K562 (cell line): Measurements from ENCODE around the gene BRWD1. TPM values are rescaled to one million over a fixed set of nuclear protein-coding genes. Genes with fewer than 3 reads are reported as not detected.
A peak's percentile ranks its signal among the peaks of the same experiment; 100 is the strongest.

Experiments
- ARID2 ChIP-seq: fragments of 450-650 bp; IDR thresholded peaks from 2 replicates; pipeline ENCODE4 v1.6.1; 2017; ENCODE audit warnings: antibody characterized with exemption, mild to moderate bottlenecking
- KAT7 ChIP-seq: sonication (generic); formaldehyde crosslinking; IDR thresholded peaks from 2 replicates; pipeline ENCODE4 v1.8.0; 2022; ENCODE audit warnings: missing genetic modification reagents, mild to moderate bottlenecking, borderline replicate concordance
- PPARD ChIP-seq: fragments of 250-450 bp; sonication (Bioruptor Pico); IDR thresholded peaks from 2 replicates; pipeline ENCODE4 v1.8.0; 2022; ENCODE audit warnings: inconsistent platforms, mild to moderate bottlenecking, moderate library complexity
- RBM39 ChIP-seq: fragments of 200-400 bp; formaldehyde crosslinking; optimal IDR thresholded peaks from 2 replicates; pipeline ENCODE3; 2018; ENCODE audit warnings: low read depth, low read length
- SIX5 ChIP-seq, 2 experiments: IDR thresholded peaks; 2 replicates each; pipeline ENCODE4 v1.6.1; 2011; ENCODE audit warnings: low read length in 2 of 2, borderline replicate concordance in 1 of 2, low read depth in 1 of 2, mild to moderate bottlenecking in 1 of 2, moderate library complexity in 1 of 2; ENCODE audit not compliant: insufficient read depth in 1 of 2
- TSC22D4 ChIP-seq: fragments of 450-650 bp; IDR thresholded peaks from 2 replicates; pipeline ENCODE4 v1.6.1; 2016; ENCODE audit warnings: missing genetic modification characterization, missing biosample characterization, control low read depth
- ZFP36 ChIP-seq: fragments of 150-350 bp; IDR thresholded peaks from 2 replicates; pipeline ENCODE4 v1.6.1; 2018; ENCODE audit warnings: low read length, low read depth; ENCODE audit not compliant: partially characterized antibody
- ZNF561 ChIP-seq: fragments of 450-650 bp; formaldehyde crosslinking; conservative IDR thresholded peaks from 2 replicates; pipeline ENCODE4 v1.4.0; 2020; ENCODE audit warnings: mild to moderate bottlenecking, moderate library complexity
- polyA plus RNA-seq, 8 experiments: library from polyadenylated mRNA; depleted of rRNA in 4 of 8; stranded (reverse) in 5 of 8; unstranded in 3 of 8; fragments of >200 nt; fragmentation: Nextera tagmentation in 2 of 8; fragmentation: Illumina TruSeq in 1 of 8; extraction: Ambion mirVana in 2 of 8; extraction: Trizol in 1 of 8; gene quantifications; 2 replicates each; pipeline versions ENCODE4 v1.2.1 to v1.2.3, GENCODE V29; 2011 to 2014; ENCODE audit warnings: inconsistent platforms in 1 of 8, missing spikeins in 1 of 8
- total RNA-seq, 7 experiments: library from RNA; depleted of rRNA in 6 of 7; stranded (reverse); fragments of >200 nt in 6 of 7; fragmentation: Illumina TruSeq in 2 of 7; extraction: Trizol in 2 of 7; gene quantifications; 2 replicates each; pipeline versions ENCODE4 v1.2.1 to v1.2.3, GENCODE V29; 2011 to 2021; ENCODE audit warnings: low replicate concordance in 1 of 7
- TF ChIP-seq, protein P1 (sequence below): sonication (generic); formaldehyde crosslinking; IDR thresholded peaks from 2 replicates; pipeline ENCODE4 v1.8.0; 2023; ENCODE audit warnings: missing genetic modification reagents, mild to moderate bottlenecking, borderline replicate concordance
- TF ChIP-seq, protein P2 (sequence below): sonication (generic); formaldehyde crosslinking; IDR thresholded peaks from 2 replicates; pipeline ENCODE4 v1.8.0; 2022; ENCODE audit warnings: mild to moderate bottlenecking, missing genetic modification reagents, borderline replicate concordance
- TF ChIP-seq, protein P3 (sequence below): fragments of 250-450 bp; sonication (Bioruptor Pico); IDR thresholded peaks from 2 replicates; pipeline ENCODE4 v1.4.0; 2020; ENCODE audit warnings: mild to moderate bottlenecking, moderate library complexity
- TF ChIP-seq, protein P4 (sequence below): fragments of 250-450 bp; sonication (Bioruptor Pico); IDR thresholded peaks from 2 replicates; pipeline ENCODE4 v1.5.0; 2022; ENCODE audit warnings: mild to moderate bottlenecking
- TF ChIP-seq, protein P5 (sequence below): fragments of 450-650 bp; IDR thresholded peaks from one replicate; pipeline ENCODE4 v1.6.1; 2018; ENCODE audit warnings: mild to moderate bottlenecking, moderate library complexity; ENCODE audit not compliant: partially characterized antibody

The BRWD1 gene
- total and polyA plus RNA-seq, 9 of the 15 experiments (the other 6 are each of a cell fraction or from before 2014, with no cell fraction given) = 10.1 to 60.2 (median 34.1) TPM

DNA sequence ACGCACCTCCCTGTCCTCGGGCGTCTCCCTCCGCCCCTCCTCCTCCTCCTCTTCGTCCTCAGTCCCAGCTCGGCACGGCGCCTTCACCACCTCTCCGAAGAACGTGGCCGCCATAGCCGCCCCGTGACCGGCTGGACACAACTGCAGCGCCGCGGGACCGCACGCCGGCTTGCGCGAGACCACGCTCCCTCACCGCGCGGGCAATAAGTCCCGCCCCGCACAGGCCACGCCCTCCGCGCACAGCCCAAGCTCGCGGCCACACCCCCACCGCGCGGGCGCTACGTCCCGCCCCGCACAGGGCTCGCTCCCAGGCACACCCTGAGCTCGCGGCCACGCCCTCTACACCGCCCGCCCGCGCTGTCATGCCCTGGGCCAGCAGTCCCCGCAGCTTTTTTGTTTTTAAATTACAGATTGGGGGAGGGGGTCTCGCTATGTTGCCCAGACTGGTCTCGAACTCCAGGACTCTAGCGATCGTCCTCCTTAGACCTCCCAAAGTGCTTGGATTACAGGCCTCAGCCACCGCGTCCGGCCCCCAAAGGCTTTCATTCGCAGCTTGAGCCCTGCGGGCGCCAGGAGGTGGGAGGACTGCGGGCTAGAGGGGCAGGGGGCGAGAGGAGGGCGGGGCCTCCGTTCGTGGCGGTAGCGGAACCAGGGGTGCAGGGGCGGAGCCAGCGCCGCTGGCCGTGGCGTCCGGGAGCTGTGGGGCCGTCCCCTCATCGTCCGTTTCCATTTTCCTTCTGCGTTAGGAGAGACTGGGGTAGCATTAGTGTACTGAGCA, 130.0 kb downstream of the BRWD1 start, which contains the start of gene PSMG1 (continued):
- TF ChIP-seq PPARD (CRISPR knock-in tag) = no peak
- TF ChIP-seq, protein P1, sequence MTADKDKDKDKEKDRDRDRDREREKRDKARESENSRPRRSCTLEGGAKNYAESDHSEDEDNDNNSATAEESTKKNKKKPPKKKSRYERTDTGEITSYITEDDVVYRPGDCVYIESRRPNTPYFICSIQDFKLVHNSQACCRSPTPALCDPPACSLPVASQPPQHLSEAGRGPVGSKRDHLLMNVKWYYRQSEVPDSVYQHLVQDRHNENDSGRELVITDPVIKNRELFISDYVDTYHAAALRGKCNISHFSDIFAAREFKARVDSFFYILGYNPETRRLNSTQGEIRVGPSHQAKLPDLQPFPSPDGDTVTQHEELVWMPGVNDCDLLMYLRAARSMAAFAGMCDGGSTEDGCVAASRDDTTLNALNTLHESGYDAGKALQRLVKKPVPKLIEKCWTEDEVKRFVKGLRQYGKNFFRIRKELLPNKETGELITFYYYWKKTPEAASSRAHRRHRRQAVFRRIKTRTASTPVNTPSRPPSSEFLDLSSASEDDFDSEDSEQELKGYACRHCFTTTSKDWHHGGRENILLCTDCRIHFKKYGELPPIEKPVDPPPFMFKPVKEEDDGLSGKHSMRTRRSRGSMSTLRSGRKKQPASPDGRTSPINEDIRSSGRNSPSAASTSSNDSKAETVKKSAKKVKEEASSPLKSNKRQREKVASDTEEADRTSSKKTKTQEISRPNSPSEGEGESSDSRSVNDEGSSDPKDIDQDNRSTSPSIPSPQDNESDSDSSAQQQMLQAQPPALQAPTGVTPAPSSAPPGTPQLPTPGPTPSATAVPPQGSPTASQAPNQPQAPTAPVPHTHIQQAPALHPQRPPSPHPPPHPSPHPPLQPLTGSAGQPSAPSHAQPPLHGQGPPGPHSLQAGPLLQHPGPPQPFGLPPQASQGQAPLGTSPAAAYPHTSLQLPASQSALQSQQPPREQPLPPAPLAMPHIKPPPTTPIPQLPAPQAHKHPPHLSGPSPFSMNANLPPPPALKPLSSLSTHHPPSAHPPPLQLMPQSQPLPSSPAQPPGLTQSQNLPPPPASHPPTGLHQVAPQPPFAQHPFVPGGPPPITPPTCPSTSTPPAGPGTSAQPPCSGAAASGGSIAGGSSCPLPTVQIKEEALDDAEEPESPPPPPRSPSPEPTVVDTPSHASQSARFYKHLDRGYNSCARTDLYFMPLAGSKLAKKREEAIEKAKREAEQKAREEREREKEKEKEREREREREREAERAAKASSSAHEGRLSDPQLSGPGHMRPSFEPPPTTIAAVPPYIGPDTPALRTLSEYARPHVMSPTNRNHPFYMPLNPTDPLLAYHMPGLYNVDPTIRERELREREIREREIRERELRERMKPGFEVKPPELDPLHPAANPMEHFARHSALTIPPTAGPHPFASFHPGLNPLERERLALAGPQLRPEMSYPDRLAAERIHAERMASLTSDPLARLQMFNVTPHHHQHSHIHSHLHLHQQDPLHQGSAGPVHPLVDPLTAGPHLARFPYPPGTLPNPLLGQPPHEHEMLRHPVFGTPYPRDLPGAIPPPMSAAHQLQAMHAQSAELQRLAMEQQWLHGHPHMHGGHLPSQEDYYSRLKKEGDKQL (CRISPR knock-in tag) = no peak
- TF ChIP-seq TSC22D4 = no peak
- TF ChIP-seq KAT7 (CRISPR knock-in tag) = peak; percentile 81; the same call in 1 of the 2 replicates
- TF ChIP-seq, protein P2, sequence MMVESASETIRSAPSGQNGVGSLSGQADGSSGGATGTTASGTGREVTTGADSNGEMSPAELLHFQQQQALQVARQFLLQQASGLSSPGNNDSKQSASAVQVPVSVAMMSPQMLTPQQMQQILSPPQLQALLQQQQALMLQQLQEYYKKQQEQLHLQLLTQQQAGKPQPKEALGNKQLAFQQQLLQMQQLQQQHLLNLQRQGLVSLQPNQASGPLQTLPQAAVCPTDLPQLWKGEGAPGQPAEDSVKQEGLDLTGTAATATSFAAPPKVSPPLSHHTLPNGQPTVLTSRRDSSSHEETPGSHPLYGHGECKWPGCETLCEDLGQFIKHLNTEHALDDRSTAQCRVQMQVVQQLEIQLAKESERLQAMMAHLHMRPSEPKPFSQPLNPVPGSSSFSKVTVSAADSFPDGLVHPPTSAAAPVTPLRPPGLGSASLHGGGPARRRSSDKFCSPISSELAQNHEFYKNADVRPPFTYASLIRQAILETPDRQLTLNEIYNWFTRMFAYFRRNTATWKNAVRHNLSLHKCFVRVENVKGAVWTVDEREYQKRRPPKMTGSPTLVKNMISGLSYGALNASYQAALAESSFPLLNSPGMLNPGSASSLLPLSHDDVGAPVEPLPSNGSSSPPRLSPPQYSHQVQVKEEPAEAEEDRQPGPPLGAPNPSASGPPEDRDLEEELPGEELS (CRISPR knock-in tag) = peak; percentile 89
- TF ChIP-seq, protein P3, sequence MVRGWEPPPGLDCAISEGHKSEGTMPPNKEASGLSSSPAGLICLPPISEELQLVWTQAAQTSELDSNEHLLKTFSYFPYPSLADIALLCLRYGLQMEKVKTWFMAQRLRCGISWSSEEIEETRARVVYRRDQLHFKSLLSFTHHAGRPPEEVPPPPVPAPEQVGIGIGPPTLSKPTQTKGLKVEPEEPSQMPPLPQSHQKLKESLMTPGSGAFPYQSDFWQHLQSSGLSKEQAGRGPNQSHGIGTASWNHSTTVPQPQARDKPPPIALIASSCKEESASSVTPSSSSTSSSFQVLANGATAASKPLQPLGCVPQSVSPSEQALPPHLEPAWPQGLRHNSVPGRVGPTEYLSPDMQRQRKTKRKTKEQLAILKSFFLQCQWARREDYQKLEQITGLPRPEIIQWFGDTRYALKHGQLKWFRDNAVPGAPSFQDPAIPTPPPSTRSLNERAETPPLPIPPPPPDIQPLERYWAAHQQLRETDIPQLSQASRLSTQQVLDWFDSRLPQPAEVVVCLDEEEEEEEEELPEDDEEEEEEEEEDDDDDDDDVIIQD (CRISPR knock-in tag) = no peak
- TF ChIP-seq, protein P4, sequence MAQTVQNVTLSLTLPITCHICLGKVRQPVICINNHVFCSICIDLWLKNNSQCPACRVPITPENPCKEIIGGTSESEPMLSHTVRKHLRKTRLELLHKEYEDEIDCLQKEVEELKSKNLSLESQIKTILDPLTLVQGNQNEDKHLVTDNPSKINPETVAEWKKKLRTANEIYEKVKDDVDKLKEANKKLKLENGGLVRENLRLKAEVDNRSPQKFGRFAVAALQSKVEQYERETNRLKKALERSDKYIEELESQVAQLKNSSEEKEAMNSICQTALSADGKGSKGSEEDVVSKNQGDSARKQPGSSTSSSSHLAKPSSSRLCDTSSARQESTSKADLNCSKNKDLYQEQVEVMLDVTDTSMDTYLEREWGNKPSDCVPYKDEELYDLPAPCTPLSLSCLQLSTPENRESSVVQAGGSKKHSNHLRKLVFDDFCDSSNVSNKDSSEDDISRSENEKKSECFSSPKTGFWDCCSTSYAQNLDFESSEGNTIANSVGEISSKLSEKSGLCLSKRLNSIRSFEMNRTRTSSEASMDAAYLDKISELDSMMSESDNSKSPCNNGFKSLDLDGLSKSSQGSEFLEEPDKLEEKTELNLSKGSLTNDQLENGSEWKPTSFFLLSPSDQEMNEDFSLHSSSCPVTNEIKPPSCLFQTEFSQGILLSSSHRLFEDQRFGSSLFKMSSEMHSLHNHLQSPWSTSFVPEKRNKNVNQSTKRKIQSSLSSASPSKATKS = no peak
- TF ChIP-seq SIX5 (IDR thresholded peaks at IDR 0.05; ENCODE audit: borderline replicate concordance in 1 of 2, insufficient read depth in 1 of 2, low read depth in 1 of 2, low read length in 2 of 2) = no peak
- peak; percentile 21; the same call in 1 of the 2 replicates for TF ChIP-seq ZNF561
- no peak for TF ChIP-seq ARID2
- TF ChIP-seq RBM39 = no peak
- no peak for TF ChIP-seq ZFP36
- TF ChIP-seq, protein P5, sequence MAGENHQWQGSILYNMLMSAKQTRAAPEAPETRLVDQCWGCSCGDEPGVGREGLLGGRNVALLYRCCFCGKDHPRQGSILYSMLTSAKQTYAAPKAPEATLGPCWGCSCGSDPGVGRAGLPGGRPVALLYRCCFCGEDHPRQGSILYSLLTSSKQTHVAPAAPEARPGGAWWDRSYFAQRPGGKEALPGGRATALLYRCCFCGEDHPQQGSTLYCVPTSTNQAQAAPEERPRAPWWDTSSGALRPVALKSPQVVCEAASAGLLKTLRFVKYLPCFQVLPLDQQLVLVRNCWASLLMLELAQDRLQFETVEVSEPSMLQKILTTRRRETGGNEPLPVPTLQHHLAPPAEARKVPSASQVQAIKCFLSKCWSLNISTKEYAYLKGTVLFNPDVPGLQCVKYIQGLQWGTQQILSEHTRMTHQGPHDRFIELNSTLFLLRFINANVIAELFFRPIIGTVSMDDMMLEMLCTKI = no peak
